Measurements from ENCODE around the gene CFAP61. TPM values are rescaled to one million over a fixed set of nuclear protein-coding genes. Genes with fewer than 3 reads are reported as not detected.
A peak's percentile ranks its signal among the peaks of the same experiment; 100 is the strongest.

The CFAP61 gene
- total RNA-seq, 1 donor, result not detected

DNA sequence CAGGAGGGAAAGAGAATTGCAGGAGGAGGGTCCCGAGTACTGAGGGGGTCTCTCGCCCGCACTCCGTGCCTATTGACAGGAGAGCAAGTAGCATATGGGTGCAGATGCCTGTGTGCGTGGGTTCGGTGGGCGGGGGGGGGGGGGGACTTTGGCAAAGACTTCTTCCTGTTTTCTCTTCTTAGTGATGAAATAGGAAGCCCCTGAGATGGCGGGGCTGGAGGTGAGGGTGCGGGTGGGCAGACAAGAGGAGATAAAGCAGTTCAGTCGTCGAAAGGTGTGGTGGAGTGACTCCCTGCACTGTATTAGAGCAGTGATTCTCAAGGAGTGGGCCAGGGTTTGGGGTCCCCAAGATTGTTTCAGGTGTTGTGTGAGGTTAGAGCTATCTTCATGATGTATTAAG lies 31.4 kb upstream of the CFAP61 start:
- peaks cover 11% of the 10 kb centered on the region for H4K20me1 ChIP-seq (ENCODE audit: insufficient read depth, low read length)
- no peak overlapping the region for H2AFZ ChIP-seq (ENCODE audit: low read length)
- no peak overlapping the region for H3K4me3 ChIP-seq (ENCODE audit: insufficient read depth, low read length)
- no peak overlapping the region for H3K4me2 ChIP-seq (ENCODE audit: insufficient read depth, low read length)
- H3K4me1 ChIP-seq (ENCODE audit: insufficient read depth, low read length), result peaks cover 17% of the 10 kb centered on the region
- H3K79me2 ChIP-seq (ENCODE audit: insufficient read depth, low read length), result peaks cover 86% of the 10 kb centered on the region
- H3K9me3 ChIP-seq (ENCODE audit: low read depth, low read length), result no peaks in the 10 kb centered on the region
- H3K27ac ChIP-seq (ENCODE audit: low read depth, low read length), result no peak overlapping the region
- DNase-seq (ENCODE audit: insufficient read length, low spot score, missing footprints), result no peak
- TF ChIP-seq, protein P1, sequence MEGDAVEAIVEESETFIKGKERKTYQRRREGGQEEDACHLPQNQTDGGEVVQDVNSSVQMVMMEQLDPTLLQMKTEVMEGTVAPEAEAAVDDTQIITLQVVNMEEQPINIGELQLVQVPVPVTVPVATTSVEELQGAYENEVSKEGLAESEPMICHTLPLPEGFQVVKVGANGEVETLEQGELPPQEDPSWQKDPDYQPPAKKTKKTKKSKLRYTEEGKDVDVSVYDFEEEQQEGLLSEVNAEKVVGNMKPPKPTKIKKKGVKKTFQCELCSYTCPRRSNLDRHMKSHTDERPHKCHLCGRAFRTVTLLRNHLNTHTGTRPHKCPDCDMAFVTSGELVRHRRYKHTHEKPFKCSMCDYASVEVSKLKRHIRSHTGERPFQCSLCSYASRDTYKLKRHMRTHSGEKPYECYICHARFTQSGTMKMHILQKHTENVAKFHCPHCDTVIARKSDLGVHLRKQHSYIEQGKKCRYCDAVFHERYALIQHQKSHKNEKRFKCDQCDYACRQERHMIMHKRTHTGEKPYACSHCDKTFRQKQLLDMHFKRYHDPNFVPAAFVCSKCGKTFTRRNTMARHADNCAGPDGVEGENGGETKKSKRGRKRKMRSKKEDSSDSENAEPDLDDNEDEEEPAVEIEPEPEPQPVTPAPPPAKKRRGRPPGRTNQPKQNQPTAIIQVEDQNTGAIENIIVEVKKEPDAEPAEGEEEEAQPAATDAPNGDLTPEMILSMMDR (IDR thresholded peaks at IDR 0.05; ENCODE audit: extremely low read depth, low read depth, low read length), result no peak
- no peaks in the 10 kb centered on the region for H3K27me3 ChIP-seq (ENCODE audit: insufficient read depth, low read length)
- peaks cover 10% of the 10 kb centered on the region for H3K36me3 ChIP-seq (ENCODE audit: insufficient read depth, low read length)

DNA sequence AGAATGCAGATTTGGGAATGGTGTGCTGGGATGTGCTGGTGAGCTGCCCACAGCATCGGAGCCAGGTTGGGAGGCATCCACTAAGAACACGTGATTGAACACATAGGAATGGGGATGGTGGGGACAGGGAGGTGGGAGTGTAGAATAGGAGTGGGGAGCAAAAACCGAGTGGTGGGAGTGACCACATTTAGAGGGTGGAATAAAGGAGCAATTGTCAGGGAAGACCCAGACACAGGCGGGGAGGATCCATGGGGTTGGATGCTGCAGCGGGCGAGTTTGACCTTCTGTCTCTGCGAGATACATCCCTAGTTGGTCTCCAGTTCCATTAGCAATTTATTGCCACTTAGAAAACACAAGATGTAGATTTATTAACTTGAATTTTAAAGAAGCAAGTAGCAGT lies 30.5 kb upstream of the CFAP61 start:
- Histone ChIP-seq H3K9me3 (ENCODE audit: low read depth, low read length) (no peaks in the 10 kb centered on the region), H4K20me1 (ENCODE audit: insufficient read depth, low read length) (peaks cover 11% of the 10 kb centered on the region), H3K79me2 (ENCODE audit: insufficient read depth, low read length) (peaks cover 95% of the 10 kb centered on the region), H3K27ac (ENCODE audit: low read depth, low read length) (peak overlapping the region; percentile 2), H2AFZ (ENCODE audit: low read length) (no peak overlapping the region), H3K27me3 (ENCODE audit: insufficient read depth, low read length) (no peaks in the 10 kb centered on the region), H3K36me3 (ENCODE audit: insufficient read depth, low read length) (peaks cover 14% of the 10 kb centered on the region), H3K4me1 (ENCODE audit: insufficient read depth, low read length) (peaks cover 17% of the 10 kb centered on the region), H3K4me3 (ENCODE audit: insufficient read depth, low read length) (no peak overlapping the region), H3K4me2 (ENCODE audit: insufficient read depth, low read length) (no peak overlapping the region)
- TF ChIP-seq, protein P1 (IDR thresholded peaks at IDR 0.05; ENCODE audit: extremely low read depth, low read depth, low read length), result no peak
- no peak for DNase-seq (ENCODE audit: insufficient read length, low spot score, missing footprints)

GRCh38 chr20:20022498-20022897 lies 29.8 kb upstream of the CFAP61 start:
- Histone ChIP-seq H3K36me3 (ENCODE audit: insufficient read depth, low read length) (peaks cover 19% of the 10 kb centered on the region), H3K79me2 (ENCODE audit: insufficient read depth, low read length) (peaks cover 98% of the 10 kb centered on the region), H3K27me3 (ENCODE audit: insufficient read depth, low read length) (no peaks in the 10 kb centered on the region), H2AFZ (ENCODE audit: low read length) (no peak overlapping the region), H3K4me1 (ENCODE audit: insufficient read depth, low read length) (peaks cover 17% of the 10 kb centered on the region), H4K20me1 (ENCODE audit: insufficient read depth, low read length) (peaks cover 11% of the 10 kb centered on the region), H3K4me3 (ENCODE audit: insufficient read depth, low read length) (no peak overlapping the region), H3K9me3 (ENCODE audit: low read depth, low read length) (no peaks in the 10 kb centered on the region), H3K27ac (ENCODE audit: low read depth, low read length) (peak overlapping the region; percentile 3), H3K4me2 (ENCODE audit: insufficient read depth, low read length) (no peak overlapping the region)
- no peak for DNase-seq (ENCODE audit: insufficient read length, low spot score, missing footprints)
- TF ChIP-seq, protein P1 (IDR thresholded peaks at IDR 0.05; ENCODE audit: extremely low read depth, low read depth, low read length), result no peak

GRCh38 chr20:20023395-20023794 lies 28.9 kb upstream of the CFAP61 start:
- DNase-seq (ENCODE audit: insufficient read length, low spot score, missing footprints), result peak; percentile 53
- H3K4me2 ChIP-seq (ENCODE audit: insufficient read depth, low read length), result no peak overlapping the region
- peaks cover 25% of the 10 kb centered on the region for H3K36me3 ChIP-seq (ENCODE audit: insufficient read depth, low read length)
- TF ChIP-seq, protein P1 (IDR thresholded peaks at IDR 0.05; ENCODE audit: extremely low read depth, low read depth, low read length), result no peak
- no peak overlapping the region for H3K4me3 ChIP-seq (ENCODE audit: insufficient read depth, low read length)
- peaks cover 95% of the 10 kb centered on the region for H3K79me2 ChIP-seq (ENCODE audit: insufficient read depth, low read length)
- no peaks in the 10 kb centered on the region for H3K27me3 ChIP-seq (ENCODE audit: insufficient read depth, low read length)
- peaks cover 11% of the 10 kb centered on the region for H3K4me1 ChIP-seq (ENCODE audit: insufficient read depth, low read length)
- H4K20me1 ChIP-seq (ENCODE audit: insufficient read depth, low read length), result peaks cover 11% of the 10 kb centered on the region
- no peak overlapping the region for H2AFZ ChIP-seq (ENCODE audit: low read length)
- H3K27ac ChIP-seq (ENCODE audit: low read depth, low read length), result no peak overlapping the region
- no peaks in the 10 kb centered on the region for H3K9me3 ChIP-seq (ENCODE audit: low read depth, low read length)

All from osteoblast (primary cell).